Neural cell (in vitro differentiated cells): ENCODE data around the gene CST8. TPM values are rescaled to one million over a fixed set of nuclear protein-coding genes. Genes with fewer than 3 reads are reported as not detected.

ENCODE experiments used
- H2AFZ ChIP-seq: fragments of 200-600, 300-800 bp; sonication (generic), shearing (Covaris generic); 2 replicates; pipeline ENCODE4 v1.6.0; 2014; ENCODE audit warnings: low read depth, mild to moderate bottlenecking, antibody characterized with exemption, low read length, moderate library complexity
- H3F3A ChIP-seq: fragments of 200-600 bp; shearing (Covaris generic); 2 replicates; pipeline ENCODE4 v1.6.1; 2016; ENCODE audit warnings: mild to moderate bottlenecking, moderate library complexity, mixed read lengths, antibody characterized with exemption, low read length; ENCODE audit not compliant: insufficient read depth, poor library complexity, severe bottlenecking
- H3K27ac ChIP-seq: fragments of 200-600, 300-800 bp; sonication (generic), shearing (Covaris generic); 2 replicates; pipeline ENCODE4 v1.5.1; 2014; ENCODE audit warnings: mild to moderate bottlenecking, low read length, moderate library complexity
- H3K27me3 ChIP-seq: fragments of 300-800, 200-600 bp; sonication (generic), shearing (Covaris generic); 2 replicates; pipeline ENCODE4 v1.6.0; 2014; ENCODE audit warnings: mild to moderate bottlenecking, low read depth, low read length, moderate library complexity; ENCODE audit not compliant: insufficient read depth
- H3K36me3 ChIP-seq: fragments of 300-800, 200-600 bp; sonication (generic), shearing (Covaris generic); 2 replicates; pipeline ENCODE4 v1.5.1; 2014; ENCODE audit warnings: mild to moderate bottlenecking, antibody characterized with exemption, low read length, moderate library complexity; ENCODE audit not compliant: insufficient read depth
- H3K4me2 ChIP-seq: fragments of 300-800, 200-600 bp; sonication (generic), shearing (Covaris generic); 2 replicates; pipeline ENCODE4 v1.6.0; 2014; ENCODE audit warnings: mild to moderate bottlenecking, low read length
- H3K4me3 ChIP-seq: fragments of 300-800, 200-600 bp; sonication (generic), shearing (Covaris generic); 2 replicates; pipeline ENCODE4 v1.5.1; 2014; ENCODE audit warnings: mild to moderate bottlenecking, low read length, moderate library complexity
- H3K79me2 ChIP-seq: fragments of 200-600 bp; shearing (Covaris generic); replicated peaks from 2 replicates; pipeline ENCODE4 v1.6.0; 2014; ENCODE audit warnings: mild to moderate bottlenecking, low read length, moderate library complexity; ENCODE audit not compliant: insufficient read depth
- H3K9ac ChIP-seq: fragments of 300-800, 200-600 bp; sonication (generic), shearing (Covaris generic); 2 replicates; pipeline ENCODE4 v1.6.1; 2016; ENCODE audit warnings: mild to moderate bottlenecking, low read length, mixed read lengths
- H3K9me2 ChIP-seq: fragments of 200-600 bp; shearing (Covaris generic); 2 replicates; pipeline ENCODE4 v1.6.1; 2016; ENCODE audit warnings: mild to moderate bottlenecking, low read length, mixed read lengths; ENCODE audit not compliant: insufficient read depth
- H3K9me3 ChIP-seq: fragments of 200-600, 300-800 bp; sonication (generic), shearing (Covaris generic); 2 replicates; pipeline ENCODE4 v1.6.1; 2016; ENCODE audit warnings: mild to moderate bottlenecking, mixed run types, low read length, moderate library complexity, mixed read lengths
- H4K20me1 ChIP-seq: fragments of 200-600 bp; shearing (Covaris generic); 2 replicates; pipeline ENCODE4 v1.6.1; 2016; ENCODE audit warnings: mild to moderate bottlenecking, mixed run types; ENCODE audit not compliant: insufficient read depth
- EP300 ChIP-seq: fragments of 450-650 bp; conservative IDR thresholded peaks from 2 replicates; pipeline ENCODE4 v1.6.1; 2014; ENCODE audit warnings: antibody characterized with exemption, mild to moderate bottlenecking, moderate library complexity; ENCODE audit not compliant: poor library complexity, severe bottlenecking
- EZH2 ChIP-seq: fragments of 200-600, 300-800 bp; shearing (Covaris generic), sonication (generic); IDR thresholded peaks from 2 replicates; pipeline ENCODE4 v1.6.1; 2014; ENCODE audit warnings: antibody characterized with exemption, low read length, borderline replicate concordance, mild to moderate bottlenecking; ENCODE audit not compliant: insufficient read depth, poor library complexity, severe bottlenecking
- MXI1 ChIP-seq: fragments of 450-650 bp; conservative IDR thresholded peaks from 2 replicates; pipeline ENCODE4 v1.6.1; 2014; ENCODE audit warnings: antibody characterized with exemption, mild to moderate bottlenecking; ENCODE audit not compliant: poor library complexity, severe bottlenecking
- POLR2AphosphoS5 ChIP-seq: IDR thresholded peaks from 2 replicates; pipeline ENCODE4 v1.6.1; 2012
- RAD21 ChIP-seq: fragments of 450-650 bp; conservative IDR thresholded peaks from 2 replicates; pipeline ENCODE4 v1.6.1; 2014; ENCODE audit warnings: antibody characterized with exemption, mild to moderate bottlenecking, moderate library complexity
- SMC3 ChIP-seq: fragments of 450-650 bp; conservative IDR thresholded peaks from 2 replicates; pipeline ENCODE4 v1.6.1; 2014; ENCODE audit warnings: antibody characterized with exemption, mild to moderate bottlenecking, moderate library complexity; ENCODE audit not compliant: poor library complexity
- TAF1 ChIP-seq: IDR thresholded peaks from 2 replicates; pipeline ENCODE4 v1.6.1; 2012; ENCODE audit warnings: low read depth
- polyA plus RNA-seq: library from polyadenylated mRNA; depleted of rRNA; stranded (reverse); fragments of >200 nt; gene quantifications from 2 replicates; pipeline ENCODE4 v1.2.3, GENCODE V29; 2014
- TF ChIP-seq, protein P1 (sequence below): fragments of 450-650 bp; IDR thresholded peaks from 2 replicates; pipeline ENCODE4 v1.5.1; 2014; ENCODE audit warnings: antibody characterized with exemption, mild to moderate bottlenecking, moderate library complexity; ENCODE audit not compliant: poor library complexity, severe bottlenecking
- TF ChIP-seq, protein P2 (sequence below): IDR thresholded peaks from 2 replicates; pipeline ENCODE4 v1.6.1; 2012; ENCODE audit warnings: borderline replicate concordance

Gene CST8
- polyA plus RNA-seq, 1 donor from 2014 or later, result not detected

DNA sequence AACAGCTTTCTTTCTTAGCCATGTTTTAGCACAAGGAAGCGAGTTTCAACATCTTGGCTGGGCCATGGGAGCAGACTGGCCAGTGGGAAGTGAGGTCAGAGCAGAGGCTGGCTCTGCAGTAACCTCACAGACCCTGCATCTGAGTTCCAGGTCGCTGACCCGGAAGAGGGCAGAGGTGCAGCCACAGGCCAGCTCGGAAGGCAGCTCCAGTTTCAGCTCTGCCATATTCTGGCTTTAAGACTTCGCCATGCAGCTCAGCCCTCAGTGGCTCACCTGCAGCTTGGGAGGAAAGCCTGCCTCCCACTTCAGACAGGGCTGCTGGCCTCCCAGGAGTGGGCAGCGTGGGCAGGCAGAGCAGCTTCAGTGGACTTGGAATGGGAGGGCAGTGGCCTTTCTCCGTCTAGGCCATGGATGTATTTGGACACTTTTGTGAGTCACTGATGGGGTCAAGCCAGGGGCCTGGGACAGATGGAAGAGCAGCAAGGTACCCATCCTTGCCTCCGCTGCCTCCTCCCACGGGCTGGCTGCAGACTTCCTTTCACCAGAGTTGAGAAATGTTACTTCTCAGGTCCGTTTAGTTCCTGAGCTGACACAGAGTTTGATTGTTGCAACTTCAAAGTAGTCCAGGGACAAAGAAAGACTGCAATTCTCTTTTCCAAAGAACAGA lies 18.5 kb downstream of the CST8 start:
- Histone ChIP-seq H3K36me3 (no peaks in the 10 kb centered on the region), H3K9me2 (no peaks in the 10 kb centered on the region), H4K20me1 (no peaks in the 10 kb centered on the region), H3K27me3 (no peaks in the 10 kb centered on the region), H3K27ac (no peak overlapping the region), H3F3A (no peaks in the 10 kb centered on the region), H3K9ac (no peak overlapping the region), H3K79me2 (no peaks in the 10 kb centered on the region), H3K4me3 (no peak overlapping the region), H3K9me3 (no peaks in the 10 kb centered on the region), H3K4me2 (no peak overlapping the region), H2AFZ (no peak overlapping the region)
- no peak for TF ChIP-seq SMC3
- TF ChIP-seq EP300, result no peak
- TF ChIP-seq, protein P1, sequence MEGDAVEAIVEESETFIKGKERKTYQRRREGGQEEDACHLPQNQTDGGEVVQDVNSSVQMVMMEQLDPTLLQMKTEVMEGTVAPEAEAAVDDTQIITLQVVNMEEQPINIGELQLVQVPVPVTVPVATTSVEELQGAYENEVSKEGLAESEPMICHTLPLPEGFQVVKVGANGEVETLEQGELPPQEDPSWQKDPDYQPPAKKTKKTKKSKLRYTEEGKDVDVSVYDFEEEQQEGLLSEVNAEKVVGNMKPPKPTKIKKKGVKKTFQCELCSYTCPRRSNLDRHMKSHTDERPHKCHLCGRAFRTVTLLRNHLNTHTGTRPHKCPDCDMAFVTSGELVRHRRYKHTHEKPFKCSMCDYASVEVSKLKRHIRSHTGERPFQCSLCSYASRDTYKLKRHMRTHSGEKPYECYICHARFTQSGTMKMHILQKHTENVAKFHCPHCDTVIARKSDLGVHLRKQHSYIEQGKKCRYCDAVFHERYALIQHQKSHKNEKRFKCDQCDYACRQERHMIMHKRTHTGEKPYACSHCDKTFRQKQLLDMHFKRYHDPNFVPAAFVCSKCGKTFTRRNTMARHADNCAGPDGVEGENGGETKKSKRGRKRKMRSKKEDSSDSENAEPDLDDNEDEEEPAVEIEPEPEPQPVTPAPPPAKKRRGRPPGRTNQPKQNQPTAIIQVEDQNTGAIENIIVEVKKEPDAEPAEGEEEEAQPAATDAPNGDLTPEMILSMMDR, result no peak
- TF ChIP-seq TAF1, result no peak
- no peak for TF ChIP-seq POLR2AphosphoS5
- TF ChIP-seq EZH2, result no peak
- no peak for TF ChIP-seq MXI1
- no peak for TF ChIP-seq RAD21
- TF ChIP-seq, protein P2, sequence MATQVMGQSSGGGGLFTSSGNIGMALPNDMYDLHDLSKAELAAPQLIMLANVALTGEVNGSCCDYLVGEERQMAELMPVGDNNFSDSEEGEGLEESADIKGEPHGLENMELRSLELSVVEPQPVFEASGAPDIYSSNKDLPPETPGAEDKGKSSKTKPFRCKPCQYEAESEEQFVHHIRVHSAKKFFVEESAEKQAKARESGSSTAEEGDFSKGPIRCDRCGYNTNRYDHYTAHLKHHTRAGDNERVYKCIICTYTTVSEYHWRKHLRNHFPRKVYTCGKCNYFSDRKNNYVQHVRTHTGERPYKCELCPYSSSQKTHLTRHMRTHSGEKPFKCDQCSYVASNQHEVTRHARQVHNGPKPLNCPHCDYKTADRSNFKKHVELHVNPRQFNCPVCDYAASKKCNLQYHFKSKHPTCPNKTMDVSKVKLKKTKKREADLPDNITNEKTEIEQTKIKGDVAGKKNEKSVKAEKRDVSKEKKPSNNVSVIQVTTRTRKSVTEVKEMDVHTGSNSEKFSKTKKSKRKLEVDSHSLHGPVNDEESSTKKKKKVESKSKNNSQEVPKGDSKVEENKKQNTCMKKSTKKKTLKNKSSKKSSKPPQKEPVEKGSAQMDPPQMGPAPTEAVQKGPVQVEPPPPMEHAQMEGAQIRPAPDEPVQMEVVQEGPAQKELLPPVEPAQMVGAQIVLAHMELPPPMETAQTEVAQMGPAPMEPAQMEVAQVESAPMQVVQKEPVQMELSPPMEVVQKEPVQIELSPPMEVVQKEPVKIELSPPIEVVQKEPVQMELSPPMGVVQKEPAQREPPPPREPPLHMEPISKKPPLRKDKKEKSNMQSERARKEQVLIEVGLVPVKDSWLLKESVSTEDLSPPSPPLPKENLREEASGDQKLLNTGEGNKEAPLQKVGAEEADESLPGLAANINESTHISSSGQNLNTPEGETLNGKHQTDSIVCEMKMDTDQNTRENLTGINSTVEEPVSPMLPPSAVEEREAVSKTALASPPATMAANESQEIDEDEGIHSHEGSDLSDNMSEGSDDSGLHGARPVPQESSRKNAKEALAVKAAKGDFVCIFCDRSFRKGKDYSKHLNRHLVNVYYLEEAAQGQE, result no peak

DNA sequence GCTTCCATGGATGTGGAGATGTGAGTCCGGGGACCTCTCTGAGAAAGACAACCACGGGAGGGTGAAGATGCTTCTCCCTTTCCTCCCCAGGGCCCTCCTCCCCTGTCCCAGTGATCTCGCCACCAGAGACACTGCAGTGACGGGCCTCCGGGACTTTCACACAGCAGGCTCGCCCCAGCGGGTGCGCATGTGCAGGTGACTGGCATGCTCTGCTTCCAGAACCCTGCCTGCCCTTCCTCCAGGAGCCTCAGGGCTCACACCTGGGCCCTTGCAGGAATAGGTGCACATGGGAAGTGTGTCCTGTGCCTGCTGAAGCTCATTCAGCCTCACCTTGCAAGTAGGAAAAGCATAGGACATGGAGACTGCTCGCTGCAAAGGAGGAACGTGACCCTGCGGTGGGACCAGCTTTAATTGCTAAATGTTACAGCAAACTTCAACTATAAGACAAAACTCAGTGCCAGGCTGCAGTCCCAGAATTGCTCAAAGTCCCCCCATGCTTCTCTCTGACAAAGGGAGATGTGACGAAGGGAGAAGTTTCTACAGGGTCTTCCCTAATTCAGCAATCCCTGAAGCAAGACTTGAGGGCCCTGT lies 19.2 kb downstream of the CST8 start:
- Histone ChIP-seq H3K4me2 (no peak overlapping the region), H3K9ac (no peak overlapping the region), H3K79me2 (no peaks in the 10 kb centered on the region), H2AFZ (no peak overlapping the region), H3K9me3 (no peaks in the 10 kb centered on the region), H3K27ac (no peak overlapping the region), H3K4me3 (no peak overlapping the region), H4K20me1 (no peaks in the 10 kb centered on the region), H3K9me2 (no peaks in the 10 kb centered on the region), H3K27me3 (no peaks in the 10 kb centered on the region), H3K36me3 (no peaks in the 10 kb centered on the region), H3F3A (no peaks in the 10 kb centered on the region)
- TF ChIP-seq POLR2AphosphoS5 (no peak), RAD21 (no peak)
- TF ChIP-seq, protein P1, result no peak
